Adrenal gland (tissue), 12 donors: ENCODE measurements around the gene RIPOR3. TPM values are rescaled to one million over a fixed set of nuclear protein-coding genes. Genes with fewer than 3 reads are reported as not detected.

Experiments
- DNase-seq, 7 donors: peaks; one replicate each; pipeline ENCODE4 v3.0.0-alpha.2; 2019 to 2020
- H3K27ac ChIP-seq, 5 donors: fragments of 200-600 bp; sonication (generic) in 4 of 5; 1 replicate in 3 of 5; 2 replicates in 2 of 5; pipeline versions ENCODE4 v1.5.1 to v1.8.0; 2016 to 2020; ENCODE audit warnings: mild to moderate bottlenecking in 1 of 5
- H3K27me3 ChIP-seq: fragments of 200-600 bp; 2 replicates; pipeline ENCODE4 v1.8.0; 2021
- H3K36me3 ChIP-seq, 2 donors: fragments of 200-600 bp; replicated peaks in 1 of 2; 1 replicate in 1 of 2; 2 replicates in 1 of 2; pipeline versions ENCODE4 v1.5.1 to v1.8.0; 2018 to 2022
- H3K4me1 ChIP-seq, 2 donors: fragments of 200-600 bp; replicated peaks in 1 of 2; 1 replicate in 1 of 2; 2 replicates in 1 of 2; pipeline versions ENCODE4 v1.5.1 to v1.8.0; 2018 to 2021
- H3K4me3 ChIP-seq, 4 donors: fragments of 200-600 bp; sonication (generic) in 3 of 4; one replicate each; pipeline ENCODE4 v1.5.1; 2016 to 2018
- H3K9me3 ChIP-seq, 3 donors: fragments of 200-600 bp; sonication (generic) in 1 of 3; replicated peaks in 1 of 3; 1 replicate in 2 of 3; 2 replicates in 1 of 3; pipeline versions ENCODE4 v1.5.1 to v1.8.0; 2016 to 2021
- CTCF ChIP-seq, 6 experiments: fragments of 450-650 bp in 4 of 6; fragments of 200-600 bp in 2 of 6; sonication (generic) in 1 of 6; IDR thresholded peaks; 1 replicate in 5 of 6; 2 replicates in 1 of 6; pipeline versions ENCODE4 v1.5.1 to v1.8.0; 2016 to 2021; ENCODE audit warnings: antibody characterized with exemption in 6 of 6, mild to moderate bottlenecking in 2 of 6, moderate library complexity in 1 of 6
- POLR2A ChIP-seq, 2 donors: fragments of 450-650 bp; IDR thresholded peaks; one replicate each; pipeline ENCODE4 v1.6.1; 2017; ENCODE audit warnings: antibody characterized with exemption in 2 of 2, mild to moderate bottlenecking in 2 of 2, moderate library complexity in 1 of 2
- WGBS, 4 donors: extraction: QIAGEN DNeasy Blood & Tissue Kit in 2 of 4; methylation state at CpG; one replicate each; pipeline versions ENCODE4 v1.1.5 to v1.1.7; 2013 to 2017; 5-methylcytosine and 5-hydroxymethylcytosine counted together
- intact Hi-C, 2 donors: fragments of 100-400 bp; cut with DNase I; formaldehyde crosslinking; loops; one replicate each; pipeline versions ENCODE4 v1.14.1 to v1.15.0; 2022 to 2023
- polyA plus RNA-seq, 3 donors: library from polyadenylated mRNA; stranded (reverse); fragments of 200-250 nt in 2 of 3; fragments of 350-450 nt in 1 of 3; fragmentation: Illumina TruSeq in 1 of 3; extraction: RNeasy Lipid Tissue Mini Kit (QIAGEN cat#74804) in 1 of 3; gene quantifications; one replicate each; pipeline ENCODE4 v1.2.3, GENCODE V29; 2013 to 2014
- total RNA-seq, 9 donors: library from RNA; depleted of rRNA in 4 of 9; stranded (reverse); fragments of >200 nt in 4 of 9; fragments of 120-200 nt in 1 of 9; fragmentation: NEBNext Ultra II Directional in 1 of 9; extraction: Animal tissue kit (Norgen Biotek cat#: 25700) in 1 of 9; gene quantifications; one replicate each; pipeline versions ENCODE4 v1.1.0 to v1.2.4, GENCODE V29; 2013 to 2023
- donor health status: healthy with polysubstance abuse.
- donor health status: Bipolar disorder and iron deficiency.
- donor health status: DM: yes; HTN: yes; CAD: no.
- donor health status: DM: no; HTN: no; CAD: no.
- donor health status: DM: no; HTN: no; CAD: no.
- donor health status: DM: yes; HTN: yes; CAD: no.

The RIPOR3 gene
- total and polyA plus RNA-seq, 12 donors: 3.4 to 135 (median 23.7) TPM

DNA sequence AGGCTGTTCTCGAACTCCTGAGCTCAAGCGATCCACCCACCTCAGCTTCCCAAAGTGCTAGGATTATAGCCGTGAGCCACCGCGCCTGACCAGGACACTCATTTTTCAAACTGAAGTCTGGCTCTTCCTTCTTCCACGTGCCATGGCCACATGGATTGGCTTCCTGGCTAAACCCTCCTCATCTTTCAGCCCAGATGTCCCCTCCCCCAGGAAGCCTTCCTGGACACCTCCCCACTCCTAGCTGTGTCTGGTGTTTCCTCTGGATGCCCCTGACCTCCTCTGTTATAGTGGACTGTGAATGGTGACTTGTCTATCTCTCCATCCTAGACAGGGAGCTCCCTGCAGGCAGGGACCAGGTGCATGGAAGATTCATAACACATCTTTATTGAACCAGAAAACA lies 57.2 kb downstream of the RIPOR3 start:
- 55 to 73% (median 64%) methylated on average over 6 of the region's 6 CpGs for WGBS, 4 donors
- intact Hi-C loops: no loop called here
- Histone ChIP-seq H3K27ac (no peak overlapping the region), H3K27me3 (no peaks in the 10 kb centered on the region), H3K36me3 (no peaks in the 10 kb centered on the region), H3K4me3 (no peak overlapping the region), H3K9me3 (no peaks in the 10 kb centered on the region), H3K4me1 (peaks cover 0 to 5% of the 10 kb centered on the region in 2 donors)
- TF ChIP-seq CTCF (IDR thresholded peaks at IDR 0.05) (no peak), POLR2A (IDR thresholded peaks at IDR 0.05) (no peak)
- DNase-seq: no peak

DNA sequence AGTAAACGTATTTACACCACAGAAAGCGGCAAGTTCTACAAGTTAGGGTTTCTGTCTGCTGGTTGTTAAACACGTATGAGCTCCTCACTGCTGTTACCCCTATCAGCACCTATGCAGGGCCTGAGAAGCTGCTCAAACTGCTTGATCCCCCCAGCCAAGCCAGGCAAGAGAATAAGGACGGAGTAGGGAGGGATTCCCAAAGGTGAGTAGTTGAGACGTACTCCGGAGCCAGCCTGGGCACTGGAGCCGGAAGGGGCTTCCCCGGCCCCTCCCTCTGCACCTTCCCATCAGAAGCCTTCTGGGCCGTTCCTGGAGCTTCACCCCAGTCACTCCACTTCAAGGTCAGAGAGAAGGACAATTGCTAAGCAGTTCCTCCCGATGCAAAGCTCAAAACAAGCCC lies 58.0 kb downstream of the RIPOR3 start:
- DNase-seq: no peak
- H3K4me1 ChIP-seq: peaks cover 0 to 5% of the 10 kb centered on the region in 2 donors
- no peaks in the 10 kb centered on the region for H3K9me3 ChIP-seq
- H3K4me3 ChIP-seq: no peak overlapping the region
- WGBS, 4 donors: 59 to 70% (median 61%) methylated on average over 9 to 10 of the region's 10 CpGs
- H3K27ac ChIP-seq: no peak overlapping the region
- H3K27me3 ChIP-seq: no peaks in the 10 kb centered on the region
- intact Hi-C loops: no loop called here
- no peaks in the 10 kb centered on the region for H3K36me3 ChIP-seq
- TF ChIP-seq POLR2A (IDR thresholded peaks at IDR 0.05): no peak
- no peak for TF ChIP-seq CTCF (IDR thresholded peaks at IDR 0.05)

DNA sequence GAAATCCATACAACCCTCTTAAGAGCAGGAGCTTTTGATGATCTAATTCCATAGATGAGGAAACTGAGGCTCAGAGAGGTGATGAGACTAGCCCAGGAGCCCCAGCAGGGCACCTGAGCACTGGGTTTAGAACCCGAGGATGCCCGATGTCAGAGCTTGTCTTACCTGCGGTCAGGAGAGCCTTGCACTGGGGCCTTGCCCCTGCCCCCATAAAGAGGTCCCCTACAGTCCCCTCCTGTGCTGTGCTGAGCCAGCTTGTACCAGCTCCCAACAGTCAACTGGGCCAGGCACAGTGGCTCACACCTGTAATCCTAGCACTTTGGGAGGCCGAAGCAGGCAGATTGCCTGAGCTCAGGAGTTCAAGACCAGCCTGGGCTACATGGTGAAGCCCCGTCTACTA lies 58.6 kb downstream of the RIPOR3 start:
- Histone ChIP-seq H3K4me1 (peaks cover 0 to 5% of the 10 kb centered on the region in 2 donors), H3K27me3 (no peaks in the 10 kb centered on the region), H3K27ac (no peak overlapping the region), H3K4me3 (no peak overlapping the region), H3K36me3 (no peaks in the 10 kb centered on the region), H3K9me3 (no peaks in the 10 kb centered on the region)
- intact Hi-C loops: no loop called here
- no peak for TF ChIP-seq POLR2A (IDR thresholded peaks at IDR 0.05)
- no peak for TF ChIP-seq CTCF (IDR thresholded peaks at IDR 0.05)
- WGBS, 4 donors: 89 to 95% (median 92%) methylated on average over 3 to 5 of the region's 5 CpGs
- DNase-seq: no peak

DNA sequence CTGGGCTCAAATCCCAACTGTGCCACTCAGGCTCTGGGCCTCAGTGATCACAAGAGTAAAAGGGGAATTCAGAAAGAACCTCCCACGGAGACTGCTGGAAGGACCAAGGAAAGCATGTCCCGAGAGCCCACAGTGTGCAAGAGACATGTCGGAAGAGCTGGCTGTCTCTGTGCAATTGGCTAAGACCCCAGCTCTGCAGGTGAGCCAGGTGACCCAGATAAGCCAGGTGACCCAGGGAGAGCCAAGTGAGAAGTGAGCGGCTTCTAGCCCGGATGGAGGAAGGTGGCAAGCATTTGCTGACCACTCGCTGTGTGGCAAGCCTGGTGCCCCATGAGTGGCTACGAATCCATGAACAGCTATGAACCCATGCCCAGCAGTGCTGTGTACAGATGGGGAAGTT lies 59.1 kb downstream of the RIPOR3 start:
- 91 to 96% (median 94%) methylated on average over 7 of the region's 7 CpGs for WGBS, 4 donors
- Histone ChIP-seq H3K9me3 (no peaks in the 10 kb centered on the region), H3K27ac (no peak overlapping the region), H3K36me3 (no peaks in the 10 kb centered on the region), H3K27me3 (no peaks in the 10 kb centered on the region), H3K4me3 (no peak overlapping the region), H3K4me1 (peaks cover 0 to 5% of the 10 kb centered on the region in 2 donors)
- TF ChIP-seq POLR2A (IDR thresholded peaks at IDR 0.05) (no peak), CTCF (IDR thresholded peaks at IDR 0.05) (no peak)
- intact Hi-C loops: no loop called here
- no peak for DNase-seq
